Measurements from ENCODE around the gene NBAS. TPM values are rescaled to one million over a fixed set of nuclear protein-coding genes. Genes with fewer than 3 reads are reported as not detected.

Gene NBAS
- total RNA-seq, 1 experiment from 2014 or later, result 30.4 TPM

- H3K4me2 ChIP-seq (ENCODE audit: low read depth, low read length, poor library complexity, severe bottlenecking), result no peak overlapping the region
- H3K9me3 ChIP-seq (ENCODE audit: low read length), result no peaks in the 10 kb centered on the region
- no peaks in the 10 kb centered on the region for H4K20me1 ChIP-seq (ENCODE audit: insufficient read depth, low read depth, low read length)
- H3K79me2 ChIP-seq (ENCODE audit: low read length), result no peaks in the 10 kb centered on the region
- no peak for DNase-seq
- H3K9ac ChIP-seq (ENCODE audit: low read length), result no peak overlapping the region
- H3K36me3 ChIP-seq (ENCODE audit: insufficient read depth, low read length), result peaks cover 68% of the 10 kb centered on the region
- H3K4me1 ChIP-seq (ENCODE audit: low read length), result no peaks in the 10 kb centered on the region
- no peak overlapping the region for H3K4me3 ChIP-seq (ENCODE audit: low read length)
- H2AFZ ChIP-seq (ENCODE audit: low read length), result no peak overlapping the region
- H3K27me3 ChIP-seq (ENCODE audit: low read length), result no peaks in the 10 kb centered on the region
- H3K9me2 ChIP-seq (replicated peaks; ENCODE audit: insufficient read depth, low read length), result no peaks in the 10 kb centered on the region
- no peak overlapping the region for H3K27ac ChIP-seq (ENCODE audit: low read length)
Measured at GRCh38 chr2:15603948-15604347, 42.8 kb upstream of the NBAS start.

- no peak for DNase-seq
- no peaks in the 10 kb centered on the region for H3K4me1 ChIP-seq (ENCODE audit: low read length)
- H3K9ac ChIP-seq (ENCODE audit: low read length), result no peak overlapping the region
- no peak overlapping the region for H3K4me2 ChIP-seq (ENCODE audit: low read depth, low read length, poor library complexity, severe bottlenecking)
- peaks cover 68% of the 10 kb centered on the region for H3K36me3 ChIP-seq (ENCODE audit: insufficient read depth, low read length)
- no peaks in the 10 kb centered on the region for H4K20me1 ChIP-seq (ENCODE audit: insufficient read depth, low read depth, low read length)
- no peaks in the 10 kb centered on the region for H3K79me2 ChIP-seq (ENCODE audit: low read length)
- no peak overlapping the region for H2AFZ ChIP-seq (ENCODE audit: low read length)
- no peaks in the 10 kb centered on the region for H3K9me2 ChIP-seq (replicated peaks; ENCODE audit: insufficient read depth, low read length)
- no peak overlapping the region for H3K27ac ChIP-seq (ENCODE audit: low read length)
- no peak overlapping the region for H3K4me3 ChIP-seq (ENCODE audit: low read length)
- no peaks in the 10 kb centered on the region for H3K9me3 ChIP-seq (ENCODE audit: low read length)
- H3K27me3 ChIP-seq (ENCODE audit: low read length), result no peaks in the 10 kb centered on the region
Measured at GRCh38 chr2:15603044-15603765, 42.1 kb upstream of the NBAS start.

- Histone ChIP-seq H3K4me1 (ENCODE audit: low read length) (no peaks in the 10 kb centered on the region), H3K4me3 (ENCODE audit: low read length) (no peak overlapping the region), H3K9me2 (replicated peaks; ENCODE audit: insufficient read depth, low read length) (no peaks in the 10 kb centered on the region), H3K79me2 (ENCODE audit: low read length) (no peaks in the 10 kb centered on the region), H3K4me2 (ENCODE audit: low read depth, low read length, poor library complexity, severe bottlenecking) (no peak overlapping the region), H3K27ac (ENCODE audit: low read length) (no peak overlapping the region), H3K9me3 (ENCODE audit: low read length) (no peaks in the 10 kb centered on the region), H3K9ac (ENCODE audit: low read length) (no peak overlapping the region), H4K20me1 (ENCODE audit: insufficient read depth, low read depth, low read length) (no peaks in the 10 kb centered on the region), H2AFZ (ENCODE audit: low read length) (no peak overlapping the region), H3K36me3 (ENCODE audit: insufficient read depth, low read length) (peaks cover 65% of the 10 kb centered on the region), H3K27me3 (ENCODE audit: low read length) (no peaks in the 10 kb centered on the region)
- DNase-seq, result no peak
Measured at GRCh38 chr2:15602393-15602792, 41.3 kb upstream of the NBAS start.

GRCh38 chr2:15601681-15602080, 40.5 kb upstream of the NBAS start:
- Histone ChIP-seq H3K27ac (ENCODE audit: low read length) (no peak overlapping the region), H3K4me3 (ENCODE audit: low read length) (no peak overlapping the region), H3K4me2 (ENCODE audit: low read depth, low read length, poor library complexity, severe bottlenecking) (no peak overlapping the region), H3K27me3 (ENCODE audit: low read length) (no peaks in the 10 kb centered on the region), H2AFZ (ENCODE audit: low read length) (no peak overlapping the region), H4K20me1 (ENCODE audit: insufficient read depth, low read depth, low read length) (no peaks in the 10 kb centered on the region), H3K36me3 (ENCODE audit: insufficient read depth, low read length) (peaks cover 58% of the 10 kb centered on the region), H3K4me1 (ENCODE audit: low read length) (no peaks in the 10 kb centered on the region), H3K9me3 (ENCODE audit: low read length) (no peaks in the 10 kb centered on the region), H3K79me2 (ENCODE audit: low read length) (0 out of 2 replicates have a peak, but pooled peaks cover 4% of the 10 kb centered on the region), H3K9ac (ENCODE audit: low read length) (no peak overlapping the region), H3K9me2 (replicated peaks; ENCODE audit: insufficient read depth, low read length) (no peaks in the 10 kb centered on the region)
- no peak for DNase-seq

GRCh38 chr2:15599994-15600393, 38.9 kb upstream of the NBAS start:
- Histone ChIP-seq H3K27ac (ENCODE audit: low read length) (no peak overlapping the region), H3K4me3 (ENCODE audit: low read length) (no peak overlapping the region), H3K4me1 (ENCODE audit: low read length) (no peaks in the 10 kb centered on the region), H3K36me3 (ENCODE audit: insufficient read depth, low read length) (peaks cover 57% of the 10 kb centered on the region), H3K79me2 (ENCODE audit: low read length) (peaks cover 17% of the 10 kb centered on the region), H3K9me2 (replicated peaks; ENCODE audit: insufficient read depth, low read length) (no peaks in the 10 kb centered on the region), H3K9ac (ENCODE audit: low read length) (no peak overlapping the region), H4K20me1 (ENCODE audit: insufficient read depth, low read depth, low read length) (no peaks in the 10 kb centered on the region), H3K27me3 (ENCODE audit: low read length) (no peaks in the 10 kb centered on the region), H3K9me3 (ENCODE audit: low read length) (no peaks in the 10 kb centered on the region), H2AFZ (ENCODE audit: low read length) (no peak overlapping the region), H3K4me2 (ENCODE audit: low read depth, low read length, poor library complexity, severe bottlenecking) (no peak overlapping the region)
- DNase-seq, result no peak

GRCh38 chr2:15596968-15597367, 35.8 kb upstream of the NBAS start:
- H3K36me3 ChIP-seq (ENCODE audit: insufficient read depth, low read length), result peaks cover 39% of the 10 kb centered on the region
- H3K79me2 ChIP-seq (ENCODE audit: low read length), result peaks cover 48% of the 10 kb centered on the region
- H3K9me3 ChIP-seq (ENCODE audit: low read length), result no peaks in the 10 kb centered on the region

GRCh38 chr2:15596350-15596749, 35.2 kb upstream of the NBAS start:
- H3K79me2 ChIP-seq (ENCODE audit: low read length), result peaks cover 52% of the 10 kb centered on the region
- H3K27ac ChIP-seq (ENCODE audit: low read length), result no peak overlapping the region
- no peak overlapping the region for H3K9ac ChIP-seq (ENCODE audit: low read length)
- H4K20me1 ChIP-seq (ENCODE audit: insufficient read depth, low read depth, low read length), result no peaks in the 10 kb centered on the region
- no peaks in the 10 kb centered on the region for H3K9me3 ChIP-seq (ENCODE audit: low read length)
- H2AFZ ChIP-seq (ENCODE audit: low read length), result no peak overlapping the region
- H3K36me3 ChIP-seq (ENCODE audit: insufficient read depth, low read length), result peaks cover 33% of the 10 kb centered on the region
- no peak overlapping the region for H3K4me3 ChIP-seq (ENCODE audit: low read length)
- DNase-seq, result no peak
- no peaks in the 10 kb centered on the region for H3K9me2 ChIP-seq (replicated peaks; ENCODE audit: insufficient read depth, low read length)
- H3K4me2 ChIP-seq (ENCODE audit: low read depth, low read length, poor library complexity, severe bottlenecking), result no peak overlapping the region
- peaks cover 8% of the 10 kb centered on the region for H3K4me1 ChIP-seq (ENCODE audit: low read length)
- H3K27me3 ChIP-seq (ENCODE audit: low read length), result no peaks in the 10 kb centered on the region

More at GRCh38 chr2:15596968-15597367, 35.8 kb upstream of the NBAS start:
- H3K4me3 ChIP-seq (ENCODE audit: low read length), result no peak overlapping the region
- no peak overlapping the region for H2AFZ ChIP-seq (ENCODE audit: low read length)
- no peaks in the 10 kb centered on the region for H4K20me1 ChIP-seq (ENCODE audit: insufficient read depth, low read depth, low read length)
- H3K9ac ChIP-seq (ENCODE audit: low read length), result no peak overlapping the region
- DNase-seq, result no peak
- peaks cover 8% of the 10 kb centered on the region for H3K4me1 ChIP-seq (ENCODE audit: low read length)
- H3K4me2 ChIP-seq (ENCODE audit: low read depth, low read length, poor library complexity, severe bottlenecking), result no peak overlapping the region
- no peaks in the 10 kb centered on the region for H3K9me2 ChIP-seq (replicated peaks; ENCODE audit: insufficient read depth, low read length)
- H3K27ac ChIP-seq (ENCODE audit: low read length), result no peak overlapping the region
- no peaks in the 10 kb centered on the region for H3K27me3 ChIP-seq (ENCODE audit: low read length)

GRCh38 chr2:15595936-15596335, 34.8 kb upstream of the NBAS start:
- Histone ChIP-seq H3K79me2 (ENCODE audit: low read length) (peaks cover 56% of the 10 kb centered on the region), H3K4me1 (ENCODE audit: low read length) (peaks cover 13% of the 10 kb centered on the region), H2AFZ (ENCODE audit: low read length) (no peak overlapping the region), H3K36me3 (ENCODE audit: insufficient read depth, low read length) (peaks cover 29% of the 10 kb centered on the region), H3K9me3 (ENCODE audit: low read length) (no peaks in the 10 kb centered on the region), H3K27me3 (ENCODE audit: low read length) (no peaks in the 10 kb centered on the region), H3K9ac (ENCODE audit: low read length) (no peak overlapping the region), H3K9me2 (replicated peaks; ENCODE audit: insufficient read depth, low read length) (no peaks in the 10 kb centered on the region), H3K4me3 (ENCODE audit: low read length) (no peak overlapping the region), H4K20me1 (ENCODE audit: insufficient read depth, low read depth, low read length) (no peaks in the 10 kb centered on the region), H3K4me2 (ENCODE audit: low read depth, low read length, poor library complexity, severe bottlenecking) (no peak overlapping the region), H3K27ac (ENCODE audit: low read length) (no peak overlapping the region)
- no peak for DNase-seq

Data from Karpas-422 (cell line).